T-helper 17 cell (primary cell): ENCODE data around the gene RNF125. TPM values are rescaled to one million over a fixed set of nuclear protein-coding genes. Genes with fewer than 3 reads are reported as not detected.
"Not testable (repeated sequence)": the region's sequence is repeated elsewhere in the genome, so short reads cannot be mapped to it uniquely, and the experiment has no call there.

ENCODE experiments used
- ATAC-seq: fragments of 150-1000 bp; cut with Tn5 transposase; 2 replicates; pipeline ENCODE4 v1.10.0; 2021; ENCODE audit warnings: mild to moderate bottlenecking, moderate library complexity
- DNase-seq, 3 donors: peaks; one replicate each; pipeline versions ENCODE4 v3.0.0 to v3.0.0-alpha.2; 2020 to 2021
- H3K9me3 ChIP-seq: one replicate; pipeline ENCODE4 v1.7.0; 2013; ENCODE audit warnings: low read length, mild to moderate bottlenecking; ENCODE audit not compliant: control insufficient read depth, poor library complexity, severe bottlenecking
- H3K27ac Mint-ChIP-seq: one replicate; pipeline ENCODE4 v1.8.0; 2022; ENCODE audit warnings: mild to moderate bottlenecking, moderate library complexity, mixed read lengths
- H3K27me3 Mint-ChIP-seq: one replicate; pipeline ENCODE4 v1.8.0; 2022; ENCODE audit warnings: mixed read lengths
- H3K36me3 Mint-ChIP-seq: one replicate; pipeline ENCODE4 v1.8.0; 2022; ENCODE audit warnings: low read depth, mixed read lengths
- H3K4me1 Mint-ChIP-seq: one replicate; pipeline ENCODE4 v1.8.0; 2022; ENCODE audit warnings: mild to moderate bottlenecking, mixed read lengths
- H3K4me3 Mint-ChIP-seq: one replicate; pipeline ENCODE4 v1.8.0; 2022; ENCODE audit warnings: mild to moderate bottlenecking, moderate library complexity, mixed read lengths
- total RNA-seq, 4 donors: library from RNA in 2 of 4; stranded (reverse) in 2 of 4; gene quantifications; one replicate each; pipeline ENCODE4 v1.2.3 and lab custom pipeline; 2022 to 2026

Gene RNF125
- total RNA-seq, 2 donors from 2014 or later, result 50.6 to 72.6 TPM

- H3K9me3 ChIP-seq, DNase-seq, H3K36me3 Mint-ChIP-seq, H3K4me1 Mint-ChIP-seq, H3K4me3 Mint-ChIP-seq, H3K27ac Mint-ChIP-seq, H3K27me3 Mint-ChIP-seq, ATAC-seq: not testable (repeated sequence)
Measured at GRCh38 chr18:32001141-32001540, 17.5 kb upstream of the RNF125 start.

GRCh38 chr18:32003822-32004221 is 14.8 kb upstream of the RNF125 start:
- H3K27ac Mint-ChIP-seq, H3K4me3 Mint-ChIP-seq, H3K36me3 Mint-ChIP-seq, H3K27me3 Mint-ChIP-seq, H3K4me1 Mint-ChIP-seq, H3K9me3 ChIP-seq, ATAC-seq, DNase-seq: not testable (repeated sequence)

GRCh38 chr18:32010124-32010721 is 8.4 kb upstream of the RNF125 start:
- Mint-ChIP-seq H3K4me3 (no peak overlapping the region), H3K27ac (no peak overlapping the region), H3K27me3 (no peaks in the 10 kb centered on the region), H3K4me1 (peaks cover 9% of the 10 kb centered on the region), H3K36me3 (no peaks in the 10 kb centered on the region)
- H3K9me3 ChIP-seq, result no peaks in the 10 kb centered on the region
- ATAC-seq, result no peak
- DNase-seq, result no peak

GRCh38 chr18:32011193-32011592 is 7.4 kb upstream of the RNF125 start:
- peaks cover 16% of the 10 kb centered on the region for H3K4me1 Mint-ChIP-seq
- ATAC-seq (no peak), DNase-seq (no peak)
- no peaks in the 10 kb centered on the region for H3K27me3 Mint-ChIP-seq
- no peak overlapping the region for H3K27ac Mint-ChIP-seq
- no peaks in the 10 kb centered on the region for H3K9me3 ChIP-seq
- no peaks in the 10 kb centered on the region for H3K36me3 Mint-ChIP-seq
- no peak overlapping the region for H3K4me3 Mint-ChIP-seq

GRCh38 chr18:32019251-32019948 is 775 bp downstream of the RNF125 start:
- Mint-ChIP-seq H3K4me3 (peak overlapping the region; percentile 99), H3K27me3 (no peaks in the 10 kb centered on the region)

GRCh38 chr18:32019949-32020625 is 1.5 kb downstream of the RNF125 start:
- H3K4me1 Mint-ChIP-seq, result peaks cover 51% of the 10 kb centered on the region
- peak; percentile 20 for ATAC-seq
- H3K36me3 Mint-ChIP-seq, H3K9me3 ChIP-seq, H3K27me3 Mint-ChIP-seq: not testable (repeated sequence)
- peak overlapping the region; percentile 99 for H3K27ac Mint-ChIP-seq
- peak overlapping the region; percentile 99 for H3K4me3 Mint-ChIP-seq
- peak; percentile 17 to 30 (median 20) for DNase-seq

More at GRCh38 chr18:32019251-32019948, 775 bp downstream of the RNF125 start:
- H3K9me3 ChIP-seq, result no peaks in the 10 kb centered on the region
- Mint-ChIP-seq H3K27ac (peak overlapping the region; percentile 99), H3K4me1 (peaks cover 50% of the 10 kb centered on the region), H3K36me3 (peaks cover 3% of the 10 kb centered on the region)
- DNase-seq (peak; percentile 13 to 50 (median 43)), ATAC-seq (peak; percentile 49)

- no peak for DNase-seq
- peak overlapping the region; percentile 99 for H3K27ac Mint-ChIP-seq
- no peaks in the 10 kb centered on the region for H3K27me3 Mint-ChIP-seq
- peaks cover 3% of the 10 kb centered on the region for H3K36me3 Mint-ChIP-seq
- H3K4me3 Mint-ChIP-seq, result peak overlapping the region; percentile 82
- H3K4me1 Mint-ChIP-seq, result peaks cover 49% of the 10 kb centered on the region
- no peak for ATAC-seq
- no peaks in the 10 kb centered on the region for H3K9me3 ChIP-seq
Measured at GRCh38 chr18:32021756-32022564, 3.3 kb downstream of the RNF125 start.

- Mint-ChIP-seq H3K4me1 (peaks cover 51% of the 10 kb centered on the region), H3K27me3 (no peaks in the 10 kb centered on the region), H3K36me3 (no peaks in the 10 kb centered on the region), H3K4me3 (peak overlapping the region; percentile 74), H3K27ac (peak overlapping the region; percentile 72)
- no peak for ATAC-seq
- H3K9me3 ChIP-seq, result no peaks in the 10 kb centered on the region
- no peak for DNase-seq
Measured at GRCh38 chr18:32025744-32026143, 7.1 kb downstream of the RNF125 start.

- Mint-ChIP-seq H3K36me3 (no peaks in the 10 kb centered on the region), H3K27me3 (no peaks in the 10 kb centered on the region), H3K4me1 (peaks cover 50% of the 10 kb centered on the region), H3K27ac (peak overlapping the region; percentile 72), H3K4me3 (peak overlapping the region; percentile 74)
- no peak for DNase-seq
- no peaks in the 10 kb centered on the region for H3K9me3 ChIP-seq
- ATAC-seq, result peak; percentile 20
Measured at GRCh38 chr18:32026491-32027086, 8.0 kb downstream of the RNF125 start.

- ATAC-seq (no peak), DNase-seq (no peak)
- peak overlapping the region; percentile 70 for H3K27ac Mint-ChIP-seq
- H3K4me1 Mint-ChIP-seq, result peaks cover 50% of the 10 kb centered on the region
- no peaks in the 10 kb centered on the region for H3K27me3 Mint-ChIP-seq
- H3K36me3 Mint-ChIP-seq, result peaks cover 3% of the 10 kb centered on the region
- no peaks in the 10 kb centered on the region for H3K9me3 ChIP-seq
- peak overlapping the region; percentile 74 for H3K4me3 Mint-ChIP-seq
Measured at GRCh38 chr18:32029558-32029957, 10.9 kb downstream of the RNF125 start.

GRCh38 chr18:32032609-32033008 is 14.0 kb downstream of the RNF125 start:
- DNase-seq, result no peak
- no peak for ATAC-seq
- no peaks in the 10 kb centered on the region for H3K9me3 ChIP-seq
- Mint-ChIP-seq H3K27ac (peak overlapping the region; percentile 65), H3K4me1 (peaks cover 44% of the 10 kb centered on the region), H3K4me3 (no peak overlapping the region), H3K27me3 (no peaks in the 10 kb centered on the region), H3K36me3 (peaks cover 8% of the 10 kb centered on the region)

- H3K9me3 ChIP-seq, result no peaks in the 10 kb centered on the region
- H3K4me3 Mint-ChIP-seq, result peak overlapping the region; percentile 19
- no peaks in the 10 kb centered on the region for H3K27me3 Mint-ChIP-seq
- peaks cover 13% of the 10 kb centered on the region for H3K36me3 Mint-ChIP-seq
- H3K4me1 Mint-ChIP-seq, result peaks cover 51% of the 10 kb centered on the region
- H3K27ac Mint-ChIP-seq, result peak overlapping the region; percentile 90
- DNase-seq (no peak), ATAC-seq (no peak)
Measured at GRCh38 chr18:32036506-32037180, 18.0 kb downstream of the RNF125 start.
